K562 (cell line): ENCODE measurements around the gene ANXA10.

ENCODE experiments used
- CBX8 ChIP-seq: fragments of 200-600 bp; sonication (generic); IDR thresholded peaks from 2 replicates; pipeline ENCODE4 v1.6.1; 2012; ENCODE audit warnings: borderline replicate concordance, mixed run types, low read depth, mild to moderate bottlenecking, moderate library complexity, mixed read lengths, low read length, control low read depth, inconsistent platforms; ENCODE audit not compliant: poor library complexity, severe bottlenecking; ENCODE audit errors: extremely low read depth
- CTCF ChIP-seq, 3 experiments: IDR thresholded peaks in 2 of 3; conservative IDR thresholded peaks in 1 of 3; 2 replicates each; pipeline ENCODE4 v1.5.1; 2011 to 2012; ENCODE audit warnings: low read length in 3 of 3, mild to moderate bottlenecking in 3 of 3, control low read depth in 2 of 3, improper control_type of control experiment in 1 of 3, inconsistent platforms in 1 of 3, low read depth in 1 of 3, mixed read lengths in 1 of 3, moderate library complexity in 1 of 3; ENCODE audit not compliant: insufficient read depth in 2 of 3
- NR2C2 ChIP-seq, 2 experiments: fragments of 200-800 bp in 1 of 2; sonication (Bioruptor generic) in 1 of 2; sonication (generic) in 1 of 2; formaldehyde crosslinking in 1 of 2; IDR thresholded peaks; 2 replicates each; pipeline versions ENCODE4 v1.6.1 to v1.8.0; 2016 to 2022; ENCODE audit warnings: mild to moderate bottlenecking in 1 of 2, missing compliant biosample characterization in 1 of 2, missing genetic modification characterization in 1 of 2, missing genetic modification reagents in 1 of 2
- ZBTB26 ChIP-seq: fragments of 450-650 bp; formaldehyde crosslinking; IDR thresholded peaks from 2 replicates; pipeline ENCODE4 v1.4.0; 2022; ENCODE audit warnings: missing genetic modification characterization
- ZBTB33 ChIP-seq: sonication (generic); formaldehyde crosslinking; IDR thresholded peaks from 2 replicates; pipeline ENCODE4 v1.8.1; 2023; ENCODE audit warnings: mild to moderate bottlenecking, missing genetic modification reagents

GRCh38 chr4:168212656-168213055, 120.3 kb downstream of the ANXA10 start:
- TF ChIP-seq ZBTB26 = no peak
- TF ChIP-seq ZBTB33 (CRISPR knock-in tag) = no peak
- no peak for TF ChIP-seq NR2C2 (CRISPR knock-in tag; IDR thresholded peaks at IDR 0.05)
- no peak for TF ChIP-seq NR2C2 (tag; IDR thresholded peaks at IDR 0.05)
- TF ChIP-seq CBX8 = no peak
- no peak for TF ChIP-seq CTCF (IDR thresholded peaks at IDR 0.05 in 2 of 3, conservative IDR thresholded peaks at IDR 0.05 in 1 of 3; ENCODE audit: insufficient read depth in 2 of 3, low read depth in 1 of 3, low read length in 3 of 3)
